ENCODE results near the gene EFTUD2.

The EFTUD2 gene

GRCh38 chr17:44894642-44895041 is 4.6 kb downstream of the EFTUD2 start:
- Histone ChIP-seq H3K36me3 (ENCODE audit: insufficient read depth, low read length) (peaks cover 8% of the 10 kb centered on the region), H3K4me1 (ENCODE audit: insufficient read depth, low read length) (no peaks in the 10 kb centered on the region)

GRCh38 chr17:44892250-44892649 is 7.0 kb downstream of the EFTUD2 start:
- Histone ChIP-seq H3K9me3 (ENCODE audit: control insufficient read depth, insufficient read depth, low read length) (no peaks in the 10 kb centered on the region), H3K36me3 (ENCODE audit: insufficient read depth, low read length) (peaks cover 8% of the 10 kb centered on the region), H3K4me1 (ENCODE audit: insufficient read depth, low read length) (no peaks in the 10 kb centered on the region), H3K9ac (ENCODE audit: low read depth, low read length) (no peak overlapping the region)

More at GRCh38 chr17:44894642-44895041, 4.6 kb downstream of the EFTUD2 start:
- H3K9me3 ChIP-seq (ENCODE audit: control insufficient read depth, insufficient read depth, low read length) = no peaks in the 10 kb centered on the region
- H3K9ac ChIP-seq (ENCODE audit: low read depth, low read length) = no peak overlapping the region

GRCh38 chr17:44889003-44889402 is 10.2 kb downstream of the EFTUD2 start:
- peaks cover 27% of the 10 kb centered on the region for H3K36me3 ChIP-seq (ENCODE audit: insufficient read depth, low read length)
- H3K9me3 ChIP-seq (ENCODE audit: control insufficient read depth, insufficient read depth, low read length) = no peaks in the 10 kb centered on the region
- no peak overlapping the region for H3K9ac ChIP-seq (ENCODE audit: low read depth, low read length)

GRCh38 chr17:44887971-44888954 is 11.0 kb downstream of the EFTUD2 start:
- Histone ChIP-seq H3K36me3 (ENCODE audit: insufficient read depth, low read length) (peaks cover 30% of the 10 kb centered on the region), H3K4me1 (ENCODE audit: insufficient read depth, low read length) (no peaks in the 10 kb centered on the region), H3K9ac (ENCODE audit: low read depth, low read length) (no peak overlapping the region), H3K9me3 (ENCODE audit: control insufficient read depth, insufficient read depth, low read length) (no peaks in the 10 kb centered on the region)

More at GRCh38 chr17:44889003-44889402, 10.2 kb downstream of the EFTUD2 start:
- H3K4me1 ChIP-seq (ENCODE audit: insufficient read depth, low read length) = no peaks in the 10 kb centered on the region

- H3K9ac ChIP-seq (ENCODE audit: low read depth, low read length) = no peak overlapping the region
- H3K9me3 ChIP-seq (ENCODE audit: control insufficient read depth, insufficient read depth, low read length) = no peaks in the 10 kb centered on the region
- no peaks in the 10 kb centered on the region for H3K4me1 ChIP-seq (ENCODE audit: insufficient read depth, low read length)
- H3K36me3 ChIP-seq (ENCODE audit: insufficient read depth, low read length) = peaks cover 35% of the 10 kb centered on the region
Measured at GRCh38 chr17:44887016-44887415, 12.2 kb downstream of the EFTUD2 start.

- Histone ChIP-seq H3K9me3 (ENCODE audit: control insufficient read depth, insufficient read depth, low read length) (no peaks in the 10 kb centered on the region), H3K9ac (ENCODE audit: low read depth, low read length) (no peak overlapping the region), H3K4me1 (ENCODE audit: insufficient read depth, low read length) (no peaks in the 10 kb centered on the region), H3K36me3 (ENCODE audit: insufficient read depth, low read length) (peaks cover 47% of the 10 kb centered on the region)
Measured at GRCh38 chr17:44884941-44885340, 14.3 kb downstream of the EFTUD2 start.

GRCh38 chr17:44881145-44881544 is 18.1 kb downstream of the EFTUD2 start:
- peaks cover 51% of the 10 kb centered on the region for H3K36me3 ChIP-seq (ENCODE audit: insufficient read depth, low read length)
- no peaks in the 10 kb centered on the region for H3K4me1 ChIP-seq (ENCODE audit: insufficient read depth, low read length)
- no peaks in the 10 kb centered on the region for H3K9me3 ChIP-seq (ENCODE audit: control insufficient read depth, insufficient read depth, low read length)
- no peak overlapping the region for H3K9ac ChIP-seq (ENCODE audit: low read depth, low read length)

- Histone ChIP-seq H3K9ac (ENCODE audit: low read depth, low read length) (no peak overlapping the region), H3K4me1 (ENCODE audit: insufficient read depth, low read length) (no peaks in the 10 kb centered on the region), H3K36me3 (ENCODE audit: insufficient read depth, low read length) (peaks cover 53% of the 10 kb centered on the region), H3K9me3 (ENCODE audit: control insufficient read depth, insufficient read depth, low read length) (no peaks in the 10 kb centered on the region)
Measured at GRCh38 chr17:44880062-44880461, 19.2 kb downstream of the EFTUD2 start.

- Histone ChIP-seq H3K36me3 (ENCODE audit: insufficient read depth, low read length) (peaks cover 54% of the 10 kb centered on the region), H3K4me1 (ENCODE audit: insufficient read depth, low read length) (no peaks in the 10 kb centered on the region), H3K9me3 (ENCODE audit: control insufficient read depth, insufficient read depth, low read length) (no peaks in the 10 kb centered on the region), H3K9ac (ENCODE audit: low read depth, low read length) (no peak overlapping the region)
Measured at GRCh38 chr17:44879376-44879775, 19.9 kb downstream of the EFTUD2 start.

GRCh38 chr17:44878627-44879221 is 20.5 kb downstream of the EFTUD2 start:
- Histone ChIP-seq H3K36me3 (ENCODE audit: insufficient read depth, low read length) (peaks cover 57% of the 10 kb centered on the region), H3K9me3 (ENCODE audit: control insufficient read depth, insufficient read depth, low read length) (no peaks in the 10 kb centered on the region), H3K4me1 (ENCODE audit: insufficient read depth, low read length) (no peaks in the 10 kb centered on the region)

GRCh38 chr17:44877121-44877520 is 22.1 kb downstream of the EFTUD2 start:
- no peak overlapping the region for H3K9ac ChIP-seq (ENCODE audit: low read depth, low read length)
- no peaks in the 10 kb centered on the region for H3K9me3 ChIP-seq (ENCODE audit: control insufficient read depth, insufficient read depth, low read length)
- peaks cover 47% of the 10 kb centered on the region for H3K36me3 ChIP-seq (ENCODE audit: insufficient read depth, low read length)
- no peaks in the 10 kb centered on the region for H3K4me1 ChIP-seq (ENCODE audit: insufficient read depth, low read length)

More at GRCh38 chr17:44878627-44879221, 20.5 kb downstream of the EFTUD2 start:
- H3K9ac ChIP-seq (ENCODE audit: low read depth, low read length) = no peak overlapping the region

GRCh38 chr17:44875761-44876160 is 23.5 kb downstream of the EFTUD2 start:
- no peak overlapping the region for H3K9ac ChIP-seq (ENCODE audit: low read depth, low read length)
- H3K4me1 ChIP-seq (ENCODE audit: insufficient read depth, low read length) = no peaks in the 10 kb centered on the region
- H3K36me3 ChIP-seq (ENCODE audit: insufficient read depth, low read length) = peaks cover 48% of the 10 kb centered on the region
- no peaks in the 10 kb centered on the region for H3K9me3 ChIP-seq (ENCODE audit: control insufficient read depth, insufficient read depth, low read length)

- Histone ChIP-seq H3K9ac (ENCODE audit: low read depth, low read length) (no peak overlapping the region), H3K36me3 (ENCODE audit: insufficient read depth, low read length) (peaks cover 55% of the 10 kb centered on the region), H3K9me3 (ENCODE audit: control insufficient read depth, insufficient read depth, low read length) (no peaks in the 10 kb centered on the region), H3K4me1 (ENCODE audit: insufficient read depth, low read length) (no peaks in the 10 kb centered on the region)
Measured at GRCh38 chr17:44872131-44872768, 27.0 kb downstream of the EFTUD2 start.

GRCh38 chr17:44871556-44871955 is 27.7 kb downstream of the EFTUD2 start:
- Histone ChIP-seq H3K4me1 (ENCODE audit: insufficient read depth, low read length) (no peaks in the 10 kb centered on the region), H3K9ac (ENCODE audit: low read depth, low read length) (no peak overlapping the region), H3K9me3 (ENCODE audit: control insufficient read depth, insufficient read depth, low read length) (no peaks in the 10 kb centered on the region), H3K36me3 (ENCODE audit: insufficient read depth, low read length) (peaks cover 50% of the 10 kb centered on the region)

All from ES-I3 (cell line).